Mucosa of gallbladder (tissue), 1 donor: ENCODE measurements around the gene SLC24A3. TPM values are rescaled to one million over a fixed set of nuclear protein-coding genes. Genes with fewer than 3 reads are reported as not detected.

ENCODE experiments used
- DNase-seq: peaks from one replicate; pipeline ENCODE4 v3.0.0-alpha.2; 2020; ENCODE audit warnings: low spot score
- total RNA-seq: library from RNA; stranded (reverse); gene quantifications from one replicate; pipeline ENCODE4 v1.2.1, GENCODE V29; 2021
- donor health status: DM: no; HTN: no; CAD: no.

SLC24A3 gene
- total RNA-seq, 1 donor from 2014 or later: 19.9 TPM

DNA sequence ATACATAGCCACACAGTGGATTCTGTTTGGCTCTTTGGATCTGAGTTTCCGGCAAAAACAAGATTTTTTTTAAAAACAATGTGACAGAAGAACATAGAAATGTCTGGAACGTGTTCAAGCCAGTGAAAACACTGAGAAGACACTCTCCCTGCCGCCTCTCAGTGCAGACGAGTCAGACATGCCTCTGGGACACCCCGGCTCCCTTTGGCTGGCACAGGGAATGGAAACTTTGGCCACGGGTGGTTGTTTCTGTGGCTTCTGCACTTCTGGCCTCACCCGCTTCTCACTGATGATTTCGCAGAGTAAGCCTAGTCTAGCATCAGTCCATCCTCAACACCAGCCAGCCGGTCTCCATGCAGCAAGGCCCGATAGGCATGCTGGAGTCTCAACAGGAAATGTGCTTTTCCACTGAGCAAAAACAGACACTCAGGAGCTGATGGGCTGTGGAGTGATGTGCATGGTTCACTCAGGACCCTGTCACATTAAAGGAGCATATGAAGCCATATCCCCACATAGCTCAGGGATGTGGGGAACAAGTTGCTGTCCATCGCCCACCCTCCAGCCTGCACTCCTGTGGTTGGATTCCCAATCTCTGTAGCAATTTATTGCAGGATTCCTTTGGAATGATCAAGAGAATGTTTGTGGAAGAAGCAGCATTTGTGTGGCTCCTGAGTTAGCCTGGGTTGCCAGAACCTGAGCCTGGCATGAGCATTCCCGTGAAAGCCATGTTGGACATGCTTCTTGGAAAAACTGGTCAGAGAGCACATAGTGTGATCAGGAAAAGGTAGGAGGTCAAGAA is 283.7 kb downstream of the SLC24A3 start:
- DNase-seq: no peak

DNA sequence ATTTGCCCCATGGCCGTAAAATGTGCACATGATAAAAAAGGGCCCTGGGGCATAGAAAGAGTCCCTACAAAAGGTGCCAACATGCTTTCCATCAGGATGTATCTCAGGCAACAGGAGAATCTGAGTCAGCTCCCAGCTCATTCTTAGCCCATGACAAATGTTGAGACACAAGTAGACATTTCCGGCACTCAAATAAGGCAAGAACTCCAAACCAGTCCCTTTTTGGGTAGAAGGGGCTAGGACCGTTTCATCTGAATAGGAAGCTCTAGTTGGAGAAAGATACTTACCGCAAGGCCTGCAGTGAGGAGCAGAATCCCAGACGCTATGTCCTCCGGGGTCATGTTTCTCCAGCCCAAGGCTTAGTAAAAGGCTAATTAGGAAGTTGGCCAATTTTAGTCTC is 284.6 kb downstream of the SLC24A3 start:
- no peak for DNase-seq

- no peak for DNase-seq
Measured at GRCh38 chr20:19498756-19499155, 286.3 kb downstream of the SLC24A3 start.

GRCh38 chr20:19501476-19502115 is 289.2 kb downstream of the SLC24A3 start:
- DNase-seq: no peak

- DNase-seq: no peak
Measured at GRCh38 chr20:19502169-19502568, 289.7 kb downstream of the SLC24A3 start.

DNA sequence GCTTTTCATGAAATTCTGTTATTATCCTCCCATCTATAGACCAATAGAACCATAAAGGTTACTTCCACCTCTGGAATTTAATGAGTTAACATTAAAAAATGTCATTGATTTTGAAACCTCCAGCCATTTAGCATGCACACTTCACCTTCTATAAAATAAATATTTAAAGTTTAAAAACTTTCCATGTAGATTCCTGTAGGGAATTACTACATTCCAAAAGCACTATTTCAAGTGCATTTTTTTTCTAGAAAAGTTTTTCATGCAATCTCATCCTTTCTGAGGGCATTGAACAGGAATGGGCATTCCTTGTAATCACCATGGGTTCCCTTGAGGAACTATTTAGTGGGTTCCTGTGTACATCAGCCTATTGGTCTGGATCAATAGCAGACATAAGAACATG is 291.8 kb downstream of the SLC24A3 start:
- DNase-seq: no peak

GRCh38 chr20:19506021-19506420 is 293.6 kb downstream of the SLC24A3 start:
- no peak for DNase-seq

DNA sequence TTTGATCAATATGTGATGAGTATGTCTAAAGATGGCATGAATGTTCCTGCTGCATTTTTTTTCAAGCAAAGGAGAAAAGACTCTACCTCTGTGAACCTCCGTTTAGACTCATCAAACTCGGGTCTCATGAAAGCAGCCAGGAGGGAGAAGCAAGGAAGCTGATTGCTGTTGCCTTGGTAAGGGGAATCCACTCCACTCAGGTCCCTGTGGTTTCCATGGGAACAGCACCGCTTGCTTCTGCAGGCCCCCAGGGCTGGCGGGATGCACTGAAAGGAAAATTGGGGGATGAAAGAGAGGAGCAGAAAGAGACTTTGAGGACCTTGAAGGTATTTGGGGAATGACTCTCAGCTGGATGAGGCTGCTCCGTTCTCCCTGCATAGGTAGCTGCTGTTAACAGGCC is 296.0 kb downstream of the SLC24A3 start:
- DNase-seq: no peak

- DNase-seq: no peak
Measured at GRCh38 chr20:19510611-19511010, 298.2 kb downstream of the SLC24A3 start.

GRCh38 chr20:19511931-19512330 is 299.5 kb downstream of the SLC24A3 start:
- no peak for DNase-seq

DNA sequence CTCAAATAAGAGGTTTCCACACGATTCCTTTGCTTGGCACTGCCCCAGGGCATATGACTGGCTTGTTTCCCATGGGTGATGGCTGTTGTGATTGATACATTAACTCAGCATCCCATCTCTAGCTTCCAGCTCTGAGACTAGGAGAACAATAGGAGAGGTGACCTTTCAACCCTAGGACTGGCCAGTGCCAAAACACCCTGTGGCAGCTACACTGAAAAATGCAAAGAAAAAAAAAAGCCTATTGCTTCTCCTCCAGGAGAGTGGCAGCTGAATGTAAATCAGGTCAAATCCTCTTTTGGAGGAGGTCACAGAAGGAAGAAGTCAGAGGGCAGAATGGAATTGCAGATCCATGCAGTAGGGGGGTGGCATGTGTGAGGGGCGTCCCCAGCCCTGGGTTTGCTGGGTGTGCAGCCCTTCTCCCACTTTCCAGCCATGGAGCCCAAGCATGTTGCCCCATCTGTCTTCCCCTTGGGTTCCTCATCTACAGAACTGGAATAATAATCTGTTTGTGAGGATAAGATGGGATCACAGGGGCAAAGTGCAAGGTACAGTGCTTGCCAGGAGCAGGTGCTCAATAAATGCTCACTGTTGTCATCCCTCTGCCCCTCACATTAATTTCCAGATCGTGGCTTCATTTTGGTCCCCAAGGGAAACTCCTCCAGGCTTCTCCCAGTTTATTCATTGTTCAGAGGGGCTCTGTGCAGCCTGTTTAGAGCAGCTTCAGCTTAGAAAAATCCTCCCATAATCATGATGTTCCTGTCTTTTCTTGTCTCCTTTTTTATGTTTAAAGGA is 300.6 kb downstream of the SLC24A3 start:
- DNase-seq: no peak

DNA sequence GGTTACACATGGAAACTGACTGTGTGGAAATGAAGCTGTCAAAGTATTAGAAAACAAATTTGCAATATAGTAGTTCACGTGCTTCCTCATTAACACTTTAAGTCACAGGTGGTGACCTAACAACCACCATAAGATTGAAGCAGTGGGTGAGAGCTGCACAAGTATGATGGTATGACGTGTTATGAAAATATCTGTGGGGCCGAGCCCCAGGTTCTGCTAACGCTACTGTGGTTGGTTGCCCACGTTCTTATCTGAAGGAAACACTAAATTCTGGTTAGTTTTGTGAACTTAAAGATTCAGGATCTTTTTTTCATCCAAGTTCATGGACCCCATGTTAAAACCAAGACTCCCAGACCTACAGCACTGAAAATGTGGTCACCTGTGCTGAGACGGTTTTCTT is 302.6 kb downstream of the SLC24A3 start:
- DNase-seq: no peak

- no peak for DNase-seq
Measured at GRCh38 chr20:19519466-19519865, 307.0 kb downstream of the SLC24A3 start.

DNA sequence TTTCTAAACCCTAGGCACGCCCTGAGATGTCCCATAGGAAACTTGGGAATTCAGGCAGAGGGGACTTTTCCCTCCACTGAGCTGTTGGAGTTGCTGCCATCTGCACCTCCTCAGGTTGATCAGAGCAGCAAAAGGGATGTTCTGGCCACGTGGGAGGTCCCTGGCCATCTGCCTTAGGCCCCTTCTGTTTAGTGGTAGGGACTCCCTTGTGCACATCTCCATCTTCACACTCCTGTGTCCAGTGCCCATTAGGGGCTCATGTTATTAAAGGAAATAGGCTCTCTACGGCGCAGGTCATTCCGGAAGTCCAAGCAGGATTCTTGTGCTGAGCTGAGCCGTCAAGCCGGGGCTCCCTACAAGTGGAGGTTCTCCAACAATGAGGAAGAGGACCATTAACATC is 307.8 kb downstream of the SLC24A3 start:
- DNase-seq: no peak

DNA sequence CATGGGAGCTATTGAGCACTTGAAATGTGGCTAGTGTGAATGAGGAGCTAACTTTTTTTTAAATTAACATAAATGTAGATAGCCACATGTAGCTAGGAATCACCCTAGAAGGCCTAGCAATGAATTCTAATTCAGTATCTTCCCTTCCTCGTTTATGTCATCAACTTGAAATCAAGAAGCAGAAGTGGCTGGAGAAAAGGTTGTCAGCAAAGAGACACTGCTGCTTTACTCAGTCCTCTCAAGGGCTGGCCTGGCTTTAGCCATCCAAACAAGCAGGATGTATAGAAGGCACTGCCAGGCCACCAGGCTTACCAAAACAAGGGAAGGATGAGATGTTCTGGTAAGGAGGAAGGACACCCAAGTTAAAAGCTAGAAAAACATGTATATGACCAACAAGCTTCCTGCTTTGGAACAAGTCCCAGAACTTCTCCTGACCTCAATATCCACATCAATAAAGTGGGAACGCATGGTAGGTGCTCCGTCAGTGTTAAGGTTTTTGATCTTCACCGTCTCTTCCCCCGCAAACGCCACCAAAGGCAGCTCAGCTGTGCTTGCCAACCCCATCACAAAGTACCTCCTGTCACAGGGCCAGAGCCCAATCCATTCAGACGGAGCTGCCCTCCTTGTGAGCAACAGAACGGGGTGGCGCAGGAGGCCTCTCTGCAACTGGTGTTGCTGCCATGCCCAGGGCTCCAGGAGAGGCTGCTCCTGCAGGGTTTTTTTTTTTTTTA is 309.8 kb downstream of the SLC24A3 start:
- no peak for DNase-seq

- no peak for DNase-seq
Measured at GRCh38 chr20:19522836-19523590, 310.6 kb downstream of the SLC24A3 start.

- no peak for DNase-seq
Measured at GRCh38 chr20:19524691-19525090, 312.2 kb downstream of the SLC24A3 start.

- no peak for DNase-seq
Measured at GRCh38 chr20:19527509-19527908, 315.1 kb downstream of the SLC24A3 start.

DNA sequence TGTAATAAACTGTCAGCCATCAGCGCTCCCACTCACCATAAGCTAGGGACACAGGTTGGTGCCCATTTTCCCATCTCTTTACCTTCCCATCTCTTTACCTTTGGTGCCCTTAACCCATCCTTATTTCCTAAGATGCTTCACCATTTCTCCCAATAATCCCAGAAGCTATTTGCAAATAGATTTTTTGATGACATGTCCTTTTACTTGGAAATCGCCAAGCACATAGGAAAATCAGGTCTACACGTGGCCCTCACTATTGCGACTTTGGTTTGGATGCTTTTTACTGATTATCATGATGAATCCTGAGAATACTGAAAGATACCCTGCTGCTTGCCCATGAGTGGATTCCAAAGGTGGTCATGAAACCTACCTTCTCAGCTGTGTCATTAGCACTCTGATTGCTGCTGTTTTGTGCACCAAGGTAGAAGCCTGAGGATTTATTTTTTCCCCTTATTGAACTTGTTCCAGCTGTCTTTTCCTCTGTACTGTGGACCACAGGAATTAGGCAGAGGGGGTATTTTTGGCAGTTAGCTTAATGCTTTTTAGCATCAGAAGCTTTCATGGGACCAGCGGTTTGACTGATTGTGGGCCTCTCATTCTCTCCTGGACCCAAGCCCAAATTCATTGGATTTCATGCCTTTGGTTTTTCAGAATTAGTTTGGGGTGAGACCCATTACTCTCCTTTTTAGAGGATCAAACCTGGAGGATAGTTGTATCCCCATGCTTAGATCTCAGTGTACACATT is 316.0 kb downstream of the SLC24A3 start:
- no peak for DNase-seq

DNA sequence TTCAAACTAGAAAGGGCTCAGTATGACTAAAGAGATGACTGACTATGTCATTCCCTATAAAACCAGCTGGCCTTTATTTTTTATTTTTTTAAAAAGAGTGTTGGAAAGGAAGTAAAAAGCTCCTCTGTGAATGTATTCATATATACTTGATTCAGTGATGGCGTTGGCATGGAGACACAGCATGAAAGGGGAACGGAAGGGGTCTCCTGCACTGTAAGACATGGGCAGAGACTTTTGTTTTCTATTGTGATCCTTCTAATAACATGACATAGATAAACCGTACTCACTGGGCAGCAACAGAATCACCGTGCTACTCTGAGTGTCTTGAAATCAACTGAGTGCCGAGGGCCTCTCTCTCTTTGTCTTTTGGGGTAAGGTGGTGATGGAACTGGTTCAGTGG is 317.6 kb downstream of the SLC24A3 start:
- DNase-seq: no peak

GRCh38 chr20:19531446-19531845 is 319.0 kb downstream of the SLC24A3 start:
- no peak for DNase-seq
